VCaP (cell line): ENCODE data around the gene RBBP7.
"Not testable (repeated sequence)": the region's sequence is repeated elsewhere in the genome, so short reads cannot be mapped to it uniquely, and the experiment has no call there.

Experiments used
- H3K27ac ChIP-seq: fragments of 450-650 bp; 2 replicates; pipeline ENCODE4 v1.5.1; 2017
- TF ChIP-seq, protein P1 (sequence below): fragments of 450-650 bp; conservative IDR thresholded peaks from 2 replicates; pipeline ENCODE4 v1.5.1; 2017; ENCODE audit warnings: mild to moderate bottlenecking, moderate library complexity

The RBBP7 gene

DNA sequence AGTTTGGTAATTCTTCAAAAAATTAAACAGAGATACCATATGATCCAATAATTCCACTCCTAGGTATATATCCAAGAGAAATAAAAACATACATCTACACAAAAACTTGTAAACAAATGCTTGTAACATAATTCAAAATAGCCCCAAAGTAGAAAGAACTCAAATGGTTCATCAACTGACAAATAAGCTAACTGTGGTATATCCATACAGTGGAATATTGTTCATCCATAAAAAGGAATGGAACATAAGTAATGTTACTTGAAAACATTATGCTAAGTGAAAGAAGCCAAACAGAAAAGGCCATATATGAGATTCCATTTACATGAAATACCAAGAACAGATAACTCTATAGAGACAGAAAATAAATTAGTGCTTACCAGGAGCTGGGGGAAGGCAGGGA, 13.4 kb downstream of the RBBP7 start:
- TF ChIP-seq, protein P1, sequence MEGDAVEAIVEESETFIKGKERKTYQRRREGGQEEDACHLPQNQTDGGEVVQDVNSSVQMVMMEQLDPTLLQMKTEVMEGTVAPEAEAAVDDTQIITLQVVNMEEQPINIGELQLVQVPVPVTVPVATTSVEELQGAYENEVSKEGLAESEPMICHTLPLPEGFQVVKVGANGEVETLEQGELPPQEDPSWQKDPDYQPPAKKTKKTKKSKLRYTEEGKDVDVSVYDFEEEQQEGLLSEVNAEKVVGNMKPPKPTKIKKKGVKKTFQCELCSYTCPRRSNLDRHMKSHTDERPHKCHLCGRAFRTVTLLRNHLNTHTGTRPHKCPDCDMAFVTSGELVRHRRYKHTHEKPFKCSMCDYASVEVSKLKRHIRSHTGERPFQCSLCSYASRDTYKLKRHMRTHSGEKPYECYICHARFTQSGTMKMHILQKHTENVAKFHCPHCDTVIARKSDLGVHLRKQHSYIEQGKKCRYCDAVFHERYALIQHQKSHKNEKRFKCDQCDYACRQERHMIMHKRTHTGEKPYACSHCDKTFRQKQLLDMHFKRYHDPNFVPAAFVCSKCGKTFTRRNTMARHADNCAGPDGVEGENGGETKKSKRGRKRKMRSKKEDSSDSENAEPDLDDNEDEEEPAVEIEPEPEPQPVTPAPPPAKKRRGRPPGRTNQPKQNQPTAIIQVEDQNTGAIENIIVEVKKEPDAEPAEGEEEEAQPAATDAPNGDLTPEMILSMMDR, result no peak
- H3K27ac ChIP-seq, result no peak overlapping the region

DNA sequence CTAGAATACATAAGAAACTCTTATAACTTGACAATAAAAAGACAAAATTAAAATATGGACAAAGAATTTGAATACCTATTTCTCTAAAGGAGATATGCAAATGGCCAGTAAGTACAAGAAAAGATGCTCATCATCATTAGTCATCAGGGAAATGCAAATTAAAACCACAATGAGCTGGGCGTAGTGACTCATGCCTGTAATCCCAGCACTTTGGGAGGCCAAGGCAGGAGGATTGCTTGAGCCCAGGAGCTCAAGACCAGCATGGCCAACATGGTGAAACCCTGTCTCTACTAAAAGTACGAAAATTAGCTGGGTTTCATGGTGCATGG, 14.1 kb downstream of the RBBP7 start:
- not testable (repeated sequence) for H3K27ac ChIP-seq

DNA sequence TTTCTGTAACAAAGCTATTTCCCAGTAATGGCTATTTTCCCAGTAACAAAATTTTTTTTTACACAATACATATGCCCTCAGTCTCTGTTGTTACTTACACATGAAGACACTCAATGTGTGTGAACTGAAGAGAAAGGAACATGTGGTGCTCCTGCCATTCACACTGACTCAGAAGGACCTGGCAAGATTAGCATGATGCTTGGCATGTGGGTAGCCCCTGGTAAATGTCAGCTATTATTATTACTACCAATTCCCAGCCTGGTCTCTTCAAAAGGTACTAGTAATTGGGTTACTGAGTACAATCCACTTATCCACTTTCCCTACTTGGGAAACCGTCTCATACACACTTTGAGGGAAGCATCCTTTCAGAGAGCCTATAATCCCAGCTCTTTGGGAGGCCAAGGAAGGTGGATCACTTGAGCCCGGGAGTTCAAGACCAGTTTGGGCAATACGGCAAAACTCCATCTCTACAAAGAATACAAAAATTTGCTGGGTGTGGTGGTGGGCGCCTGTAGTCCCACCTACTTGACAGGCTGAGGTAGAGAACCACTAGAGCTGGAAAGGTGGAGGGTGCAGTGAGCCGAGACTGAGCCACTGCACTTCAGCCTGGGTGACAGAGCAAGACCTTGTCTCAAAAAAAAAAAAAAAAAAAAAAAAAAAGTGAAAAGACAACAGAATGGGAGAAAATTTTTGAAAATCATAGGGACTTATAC, 14.6 kb downstream of the RBBP7 start:
- H3K27ac ChIP-seq, result no peak overlapping the region
- TF ChIP-seq, protein P1, result no peak

DNA sequence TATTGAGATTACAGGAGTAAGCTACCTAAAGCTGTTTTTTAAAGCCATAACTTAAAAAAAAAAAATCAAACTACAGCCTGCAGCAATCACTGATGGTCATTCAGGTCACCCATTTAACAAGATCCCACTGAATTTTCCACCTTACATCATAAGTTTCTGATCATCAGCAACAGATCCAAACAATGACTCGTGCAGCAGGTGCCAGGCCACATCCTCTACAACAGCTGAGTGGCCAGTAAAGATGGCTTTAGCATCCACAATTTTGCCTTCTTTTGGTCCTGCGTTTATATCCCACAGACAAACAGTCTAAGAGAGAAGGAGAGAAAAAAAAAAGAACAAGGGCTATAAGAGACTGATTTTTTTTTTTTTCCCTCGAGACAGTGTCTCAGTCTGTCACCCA, 16.6 kb downstream of the RBBP7 start:
- H3K27ac ChIP-seq, result no peak overlapping the region
- TF ChIP-seq, protein P1, result no peak

DNA sequence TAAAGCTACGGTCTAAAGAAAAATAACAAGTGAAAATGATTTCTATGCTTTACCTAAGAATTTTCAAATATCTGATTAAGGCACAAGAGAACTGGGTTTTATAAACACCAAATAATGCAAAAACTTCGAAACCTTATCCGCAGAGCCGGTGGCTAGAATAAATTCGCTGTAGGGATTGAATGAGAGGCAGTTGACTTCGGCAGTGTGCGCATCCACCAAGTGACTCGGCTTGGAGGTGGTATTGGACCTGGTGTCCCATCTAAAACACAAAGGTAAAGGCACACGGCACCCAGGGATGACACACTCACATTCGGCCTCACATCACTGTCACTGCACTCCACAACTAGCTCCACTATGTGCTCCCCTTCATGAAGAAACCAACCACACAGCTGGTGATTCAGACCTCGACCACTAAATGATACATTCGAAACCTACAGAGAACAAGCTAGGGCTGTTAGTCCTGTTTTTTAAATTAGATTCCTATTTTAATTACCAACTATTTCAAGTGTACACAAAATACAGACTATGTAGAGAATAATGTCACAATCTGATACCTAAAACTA, 17.5 kb downstream of the RBBP7 start:
- H3K27ac ChIP-seq, result no peak overlapping the region
- TF ChIP-seq, protein P1, result no peak

DNA sequence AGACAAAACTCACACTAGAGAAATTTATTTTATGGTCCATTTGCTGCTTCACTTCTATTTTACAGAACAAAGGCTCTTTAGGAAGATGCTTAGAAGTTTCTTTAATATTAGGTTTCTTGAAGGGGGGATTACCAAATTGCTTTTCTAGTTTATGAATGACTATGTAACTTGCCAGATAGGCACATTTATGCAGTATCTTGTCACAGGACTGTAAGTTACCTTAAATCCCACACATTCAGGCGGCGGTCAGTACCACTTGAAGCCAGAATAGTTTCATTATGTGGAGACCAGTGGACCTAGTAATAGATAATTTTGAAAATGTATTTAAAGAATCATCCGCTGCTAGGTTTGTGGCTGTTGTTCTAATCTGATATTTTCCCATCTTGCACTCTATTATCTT, 18.3 kb downstream of the RBBP7 start:
- TF ChIP-seq, protein P1, result no peak
- H3K27ac ChIP-seq, result no peak overlapping the region

DNA sequence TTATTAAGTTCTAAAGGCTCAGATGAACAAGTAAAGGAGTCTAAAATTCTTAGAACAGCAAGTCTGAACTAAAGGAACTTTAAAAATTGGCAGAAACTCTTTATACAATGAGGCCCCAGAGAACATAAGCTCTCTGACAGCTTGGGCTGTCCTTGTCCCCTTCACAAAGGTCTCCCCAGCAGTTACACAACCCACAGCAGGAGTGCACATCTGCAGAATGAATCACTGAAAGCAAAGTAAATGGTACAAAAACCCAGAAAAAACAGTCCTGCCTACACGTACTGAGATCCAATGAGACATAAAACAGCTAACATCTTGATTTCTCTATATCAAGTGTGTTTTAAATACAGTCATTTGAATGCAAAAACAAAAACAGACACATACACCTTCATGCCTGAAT, 18.7 kb downstream of the RBBP7 start:
- H3K27ac ChIP-seq, result no peak overlapping the region
- TF ChIP-seq, protein P1, result no peak

DNA sequence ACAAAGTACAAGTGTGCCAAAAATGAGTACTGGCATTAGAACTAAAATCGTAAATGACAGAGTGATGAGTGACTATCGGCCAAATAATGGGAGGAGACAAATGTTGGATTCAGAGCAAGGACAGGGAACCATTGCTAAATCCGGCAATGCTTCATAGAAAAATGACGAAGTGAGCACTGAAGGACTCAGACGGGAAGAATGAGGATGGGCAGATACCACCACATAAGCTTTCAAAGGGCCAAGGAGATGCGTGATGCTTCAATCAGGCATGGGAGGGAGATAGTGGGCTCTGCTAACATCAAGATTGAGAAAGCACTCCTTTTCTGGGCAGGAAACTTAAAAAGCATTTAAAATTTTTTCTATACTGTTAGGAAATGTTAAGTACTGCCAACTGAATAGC, 21.6 kb downstream of the RBBP7 start:
- TF ChIP-seq, protein P1, result no peak
- no peak overlapping the region for H3K27ac ChIP-seq
